SIG-M5 (cell line): ENCODE results near the gene NECTIN3.

Source experiments
- DNase-seq: peaks from one replicate; lab custom pipeline; 2025; lab: John Stamatoyannopoulos, UW

Gene NECTIN3

GRCh38 chr3:111210003-111210711 lies 138.5 kb downstream of the NECTIN3 start:
- DNase-seq, result no peak

DNA sequence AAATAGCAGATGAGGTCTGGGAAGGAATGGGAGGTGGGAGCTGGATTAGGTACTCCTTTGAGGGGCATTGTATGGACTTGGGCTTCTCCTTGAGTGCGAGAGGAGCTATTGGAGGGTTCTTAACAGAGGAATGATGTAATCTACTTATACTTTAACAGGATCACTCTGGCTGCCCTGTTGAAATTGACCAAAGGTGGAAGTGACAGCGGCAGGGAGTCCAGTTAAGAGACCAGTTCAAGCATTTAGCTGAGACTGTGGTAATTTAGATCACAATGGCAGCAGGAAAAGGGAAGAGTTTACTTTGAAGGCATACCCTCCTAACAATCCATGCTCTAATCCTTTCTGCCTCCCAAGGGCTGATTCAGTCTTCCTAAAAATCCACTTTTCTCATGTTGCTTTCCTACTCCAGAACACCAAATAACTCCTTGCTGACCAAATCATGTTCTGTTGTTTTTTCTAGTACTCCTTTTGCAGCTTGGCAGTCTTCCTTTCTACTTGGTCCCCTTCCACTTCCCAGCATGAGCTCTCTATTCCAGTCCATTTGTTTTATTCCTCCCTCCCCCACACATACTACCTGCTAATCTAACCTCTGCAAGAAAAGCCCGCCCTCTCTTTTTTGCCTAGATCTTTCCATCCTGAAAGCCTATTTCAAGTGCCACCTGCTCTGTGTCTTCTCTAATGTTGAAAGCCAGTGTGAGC lies 139.4 kb downstream of the NECTIN3 start:
- DNase-seq, result no peak

DNA sequence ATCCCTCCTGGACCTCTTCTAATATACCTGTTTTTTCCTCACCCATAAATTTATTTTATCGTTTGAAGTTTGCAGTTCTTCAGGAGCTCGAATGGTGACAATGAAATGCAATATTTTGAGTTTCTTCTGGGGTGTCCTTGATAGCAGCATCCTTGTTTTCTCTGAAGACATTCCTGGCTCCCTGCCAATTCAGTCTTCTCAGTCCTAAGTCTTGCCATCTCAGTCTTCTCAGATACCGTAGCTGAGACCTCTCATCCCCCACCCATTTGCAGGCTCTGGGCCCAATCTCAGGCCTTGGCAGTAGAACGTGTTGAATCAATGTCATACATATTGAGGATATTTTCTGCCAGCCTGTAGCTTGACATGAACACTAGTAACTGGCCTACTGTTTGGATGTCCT lies 140.9 kb downstream of the NECTIN3 start:
- DNase-seq, result no peak

DNA sequence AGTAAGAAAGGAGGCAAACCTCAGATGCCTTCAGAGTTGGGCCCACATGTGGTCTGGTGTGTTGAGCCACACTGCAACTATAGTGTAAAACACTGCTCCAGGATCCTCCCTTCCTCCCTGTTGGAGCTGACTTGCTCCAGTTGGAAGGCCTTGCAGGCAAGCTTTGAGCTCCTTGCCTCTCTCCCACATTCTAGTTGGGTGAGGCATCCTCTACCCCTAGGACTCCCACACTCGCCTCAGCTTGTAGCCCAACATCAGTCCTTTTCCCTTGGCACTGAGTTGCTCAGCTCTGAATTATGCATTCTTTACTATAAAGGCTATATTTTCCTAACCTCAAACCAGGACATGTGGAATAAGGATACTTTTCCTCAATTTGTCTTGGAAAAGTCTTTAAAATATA lies 143.9 kb downstream of the NECTIN3 start:
- no peak for DNase-seq

GRCh38 chr3:111218615-111219014 lies 147.0 kb downstream of the NECTIN3 start:
- no peak for DNase-seq

DNA sequence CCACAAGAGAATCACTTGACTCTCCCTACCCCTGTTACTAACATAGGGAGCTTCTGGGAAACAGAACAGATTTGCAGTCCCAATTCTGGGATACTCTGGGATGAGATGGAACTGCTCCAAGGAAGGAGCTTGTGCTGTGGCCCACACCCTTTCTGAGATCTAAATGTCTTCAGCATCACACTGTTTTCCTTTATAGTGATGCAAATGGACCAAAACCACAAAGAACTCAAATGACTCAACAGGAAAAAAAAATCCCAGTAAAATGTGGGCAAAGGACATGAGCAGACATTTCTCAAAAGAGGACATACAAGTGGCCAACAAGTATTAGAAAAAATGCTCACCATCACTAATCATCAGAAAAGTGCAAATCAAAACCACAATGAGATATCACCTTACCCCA lies 155.6 kb downstream of the NECTIN3 start:
- no peak for DNase-seq

DNA sequence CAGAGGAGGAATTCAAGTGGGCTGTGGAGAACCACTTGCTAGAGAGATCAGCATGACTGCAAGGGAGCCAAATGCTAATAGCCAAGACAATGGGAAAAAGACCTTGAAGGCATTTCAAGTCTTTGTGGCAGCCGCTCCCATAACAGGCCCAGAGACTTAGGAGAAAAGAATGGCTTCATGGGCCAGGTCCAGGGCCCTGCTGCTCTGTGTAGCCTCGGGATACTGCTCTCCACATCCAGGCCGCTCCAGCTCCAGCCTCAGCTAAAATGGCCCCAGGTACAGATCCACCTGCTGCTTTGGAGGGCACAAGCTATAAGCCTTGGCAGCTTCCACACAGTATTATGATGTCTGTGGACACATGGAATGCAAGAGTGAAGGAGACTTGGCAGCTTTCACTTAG lies 157.7 kb downstream of the NECTIN3 start:
- no peak for DNase-seq

DNA sequence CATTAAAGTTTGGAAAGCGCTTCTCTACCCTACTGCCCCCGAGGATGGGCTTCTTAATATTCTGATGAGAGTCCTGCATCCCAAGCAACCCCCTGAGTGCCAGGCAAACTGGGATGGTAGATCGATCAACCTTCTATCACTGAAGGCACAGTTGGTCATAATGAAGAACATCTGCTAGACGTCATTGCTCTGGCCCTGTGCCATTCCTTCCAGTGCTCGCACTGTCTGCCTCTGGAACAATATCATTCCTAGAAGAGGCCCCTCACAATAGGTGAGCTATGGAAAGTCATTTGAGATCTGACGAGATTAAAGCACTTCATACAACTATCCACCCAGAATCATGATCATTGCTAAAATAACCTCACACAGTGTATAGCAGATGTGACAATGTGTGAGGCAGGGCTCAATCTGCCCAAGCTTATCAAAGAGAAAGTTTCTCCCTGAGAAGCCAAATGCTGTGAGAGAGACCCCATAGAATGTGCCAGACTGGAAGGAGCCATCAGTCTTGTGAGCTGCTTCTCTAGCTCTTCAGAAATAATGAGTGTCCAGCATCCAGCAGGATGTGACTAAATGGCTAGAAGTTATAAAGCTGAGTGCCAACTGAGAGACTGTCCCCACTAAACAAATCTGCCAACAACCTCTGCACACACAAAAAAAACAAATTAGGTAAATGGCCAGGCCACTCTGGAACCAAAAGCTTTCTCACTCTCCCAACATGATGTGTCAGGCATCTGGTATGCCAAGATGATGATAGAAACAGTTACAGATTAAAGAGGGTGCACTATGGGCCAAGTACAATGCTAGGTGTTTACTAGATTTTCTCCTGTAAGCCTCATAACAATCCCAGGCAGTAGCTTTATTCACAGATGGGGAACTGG lies 165.5 kb downstream of the NECTIN3 start:
- no peak for DNase-seq

- DNase-seq, result no peak
Observed at GRCh38 chr3:111237946-111238345, 166.3 kb downstream of the NECTIN3 start.

GRCh38 chr3:111238885-111239284 lies 167.3 kb downstream of the NECTIN3 start:
- no peak for DNase-seq

- DNase-seq, result no peak
Observed at GRCh38 chr3:111241960-111242359, 170.3 kb downstream of the NECTIN3 start.
